ENCODE data around the gene MAPKBP1.

DNA sequence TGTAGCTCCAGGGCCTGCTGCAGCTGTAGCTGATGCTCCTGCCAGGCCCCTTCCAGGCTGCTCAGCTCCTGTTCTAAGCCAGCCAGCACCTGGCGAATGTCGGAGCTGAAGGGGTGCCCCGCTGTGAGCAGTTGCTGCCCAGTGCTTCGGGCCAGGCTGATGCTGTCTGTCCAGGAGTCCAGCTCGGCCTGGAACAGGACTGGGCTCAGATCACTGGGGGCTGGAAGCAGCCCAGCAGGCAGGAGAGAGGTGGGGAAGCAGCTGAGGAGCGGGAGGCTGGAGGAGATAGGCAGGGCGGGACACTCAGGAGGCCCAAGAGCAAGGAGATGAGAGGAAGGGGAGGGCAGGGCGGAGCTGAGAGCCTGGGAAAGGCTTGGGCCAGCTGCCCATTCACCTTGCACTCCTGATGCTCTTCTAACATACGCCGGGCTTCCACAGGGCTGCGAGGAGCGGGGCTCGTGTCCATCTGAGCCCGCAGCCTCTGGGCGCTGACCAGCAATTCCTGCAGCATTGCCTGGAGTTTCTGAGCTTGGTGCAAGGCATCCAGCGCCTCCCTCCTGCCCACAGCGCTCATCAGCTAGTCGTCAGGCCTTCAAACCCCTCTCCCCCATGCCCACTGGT, 87.6 kb downstream of the MAPKBP1 start:
- TF ChIP-seq, protein P1, sequence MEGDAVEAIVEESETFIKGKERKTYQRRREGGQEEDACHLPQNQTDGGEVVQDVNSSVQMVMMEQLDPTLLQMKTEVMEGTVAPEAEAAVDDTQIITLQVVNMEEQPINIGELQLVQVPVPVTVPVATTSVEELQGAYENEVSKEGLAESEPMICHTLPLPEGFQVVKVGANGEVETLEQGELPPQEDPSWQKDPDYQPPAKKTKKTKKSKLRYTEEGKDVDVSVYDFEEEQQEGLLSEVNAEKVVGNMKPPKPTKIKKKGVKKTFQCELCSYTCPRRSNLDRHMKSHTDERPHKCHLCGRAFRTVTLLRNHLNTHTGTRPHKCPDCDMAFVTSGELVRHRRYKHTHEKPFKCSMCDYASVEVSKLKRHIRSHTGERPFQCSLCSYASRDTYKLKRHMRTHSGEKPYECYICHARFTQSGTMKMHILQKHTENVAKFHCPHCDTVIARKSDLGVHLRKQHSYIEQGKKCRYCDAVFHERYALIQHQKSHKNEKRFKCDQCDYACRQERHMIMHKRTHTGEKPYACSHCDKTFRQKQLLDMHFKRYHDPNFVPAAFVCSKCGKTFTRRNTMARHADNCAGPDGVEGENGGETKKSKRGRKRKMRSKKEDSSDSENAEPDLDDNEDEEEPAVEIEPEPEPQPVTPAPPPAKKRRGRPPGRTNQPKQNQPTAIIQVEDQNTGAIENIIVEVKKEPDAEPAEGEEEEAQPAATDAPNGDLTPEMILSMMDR (IDR thresholded peaks at IDR 0.05), result no peak
- TF ChIP-seq EP300 (IDR thresholded peaks at IDR 0.05) (no peak), POLR2A (IDR thresholded peaks at IDR 0.05) (no peak)
